ENCODE measurements around the gene RNF149.
"Not testable (repeated sequence)": the region's sequence is repeated elsewhere in the genome, so short reads cannot be mapped to it uniquely, and the experiment has no call there.

The RNF149 gene

DNA sequence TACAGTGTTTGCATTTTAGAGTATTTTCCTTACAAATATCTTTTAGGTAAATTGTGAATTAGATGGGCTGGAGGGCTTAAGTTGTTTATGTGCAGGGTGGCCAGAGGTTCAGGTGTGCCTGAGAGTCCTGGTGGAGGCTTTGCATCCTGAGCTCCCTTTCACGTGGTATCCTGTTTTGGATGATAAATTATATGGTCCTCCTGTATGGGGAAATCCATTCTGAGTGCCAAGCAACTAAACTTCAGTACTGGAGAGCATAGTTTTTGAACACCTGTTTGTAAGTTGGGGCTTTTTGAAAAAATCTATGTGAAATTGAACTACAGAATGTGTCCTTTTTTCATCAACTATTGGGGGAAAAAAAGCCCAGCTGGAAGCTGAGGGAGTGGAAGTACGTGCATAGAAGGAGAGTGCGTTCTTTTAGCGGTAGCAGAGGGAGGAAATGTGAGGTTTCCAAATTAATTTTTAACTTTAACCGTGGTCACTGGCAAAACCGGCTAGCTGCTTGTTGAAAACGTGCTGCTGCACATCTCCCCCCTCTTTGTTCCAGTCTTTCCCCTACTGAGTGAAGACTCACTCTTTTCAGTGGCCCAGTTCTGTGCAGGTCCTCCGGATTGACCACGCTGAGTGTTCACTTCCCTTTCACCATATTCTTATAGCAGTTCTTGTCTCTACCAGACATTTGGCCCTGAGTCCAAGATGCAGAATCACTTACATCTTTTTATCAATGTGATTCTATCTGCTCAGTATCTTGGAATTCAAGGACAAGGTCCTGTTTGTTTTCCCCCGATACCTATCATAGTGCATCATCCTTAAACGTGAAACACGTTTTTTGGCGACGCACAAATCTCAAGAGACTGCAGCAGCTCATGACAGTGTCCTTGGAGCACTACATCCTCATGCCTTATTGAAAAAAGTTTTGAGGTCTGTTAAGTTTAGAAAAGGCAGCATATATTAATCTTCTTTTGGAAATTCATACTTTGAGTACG lies 40.5 kb downstream of the RNF149 start:
- H3K36me3 Mint-ChIP-seq (ENCODE audit: low read depth): peaks cover 93% of the 10 kb centered on the region
- H3K27ac Mint-ChIP-seq: peak overlapping the region; percentile 85
- H3K4me1 Mint-ChIP-seq (ENCODE audit: low read depth): peaks cover 69% of the 10 kb centered on the region
- no peaks in the 10 kb centered on the region for H3K27me3 Mint-ChIP-seq
- no peak for DNase-seq
- H3K4me3 Mint-ChIP-seq: no peak overlapping the region
- no peaks in the 10 kb centered on the region for H3K9me3 Mint-ChIP-seq

DNA sequence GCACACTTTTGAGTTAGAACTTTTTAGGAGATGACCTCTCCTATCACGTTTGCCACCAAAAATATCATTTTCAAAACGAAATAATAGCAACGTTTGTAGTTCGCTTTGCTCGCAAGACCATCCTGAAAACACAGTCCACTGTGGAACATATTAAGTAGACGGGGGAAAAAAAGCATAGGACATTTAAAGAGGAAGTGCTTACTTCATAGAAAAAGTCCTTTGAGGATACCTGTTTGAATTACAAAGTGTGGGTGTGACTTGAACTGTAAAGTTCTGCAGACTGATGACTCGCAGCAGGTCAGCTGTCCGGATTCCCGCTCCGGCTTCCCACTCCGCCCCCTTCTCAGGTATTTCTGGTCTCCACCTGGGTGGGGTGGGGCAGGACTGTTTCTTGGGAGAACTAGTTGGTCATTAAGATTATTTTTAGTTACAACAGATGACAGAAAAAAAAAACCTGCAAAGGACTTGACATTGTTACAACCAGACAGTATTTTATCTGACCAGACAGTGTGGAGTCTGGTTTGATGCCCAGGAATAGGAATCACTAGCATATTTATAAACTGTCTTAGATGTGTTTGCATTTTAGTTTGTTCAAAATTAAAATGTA lies 42.5 kb downstream of the RNF149 start:
- H3K36me3 Mint-ChIP-seq (ENCODE audit: low read depth): peaks cover 92% of the 10 kb centered on the region
- H3K27ac Mint-ChIP-seq: peak overlapping the region; percentile 81
- H3K9me3 Mint-ChIP-seq: no peaks in the 10 kb centered on the region
- H3K4me1 Mint-ChIP-seq (ENCODE audit: low read depth): peaks cover 57% of the 10 kb centered on the region
- DNase-seq: no peak
- no peaks in the 10 kb centered on the region for H3K27me3 Mint-ChIP-seq
- no peak overlapping the region for H3K4me3 Mint-ChIP-seq

DNA sequence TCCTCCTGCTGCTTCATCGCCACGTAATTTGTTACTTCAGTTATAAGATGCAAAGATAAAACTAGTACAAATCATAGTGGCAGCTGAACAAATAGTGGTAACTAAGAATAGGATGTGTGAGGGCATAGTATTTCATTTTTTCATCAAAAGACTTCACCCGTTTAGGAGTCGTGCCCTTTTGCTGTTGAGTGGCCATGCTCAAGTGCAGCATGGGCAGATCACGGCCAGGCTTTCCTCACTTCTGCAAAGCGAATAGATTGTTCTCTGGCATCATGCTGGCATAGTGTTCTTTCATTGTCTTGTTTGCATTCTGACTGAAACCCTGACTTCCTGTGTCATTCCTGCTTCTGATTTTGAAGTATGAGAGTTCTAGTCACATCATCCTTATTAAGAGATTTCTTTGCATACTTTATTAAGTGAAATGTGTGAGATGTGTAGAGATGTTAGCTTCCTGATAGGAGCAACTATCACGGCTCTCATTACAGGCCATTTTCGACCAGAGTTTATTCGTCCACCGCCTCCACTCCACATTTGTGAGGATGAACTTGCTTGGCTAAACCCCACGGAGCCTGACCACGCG lies 44.1 kb downstream of the RNF149 start:
- no peak for DNase-seq
- H3K4me3 Mint-ChIP-seq: no peak overlapping the region
- peak overlapping the region; percentile 81 for H3K27ac Mint-ChIP-seq
- no peaks in the 10 kb centered on the region for H3K27me3 Mint-ChIP-seq
- peaks cover 89% of the 10 kb centered on the region for H3K36me3 Mint-ChIP-seq (ENCODE audit: low read depth)
- no peaks in the 10 kb centered on the region for H3K9me3 Mint-ChIP-seq
- peaks cover 53% of the 10 kb centered on the region for H3K4me1 Mint-ChIP-seq (ENCODE audit: low read depth)

DNA sequence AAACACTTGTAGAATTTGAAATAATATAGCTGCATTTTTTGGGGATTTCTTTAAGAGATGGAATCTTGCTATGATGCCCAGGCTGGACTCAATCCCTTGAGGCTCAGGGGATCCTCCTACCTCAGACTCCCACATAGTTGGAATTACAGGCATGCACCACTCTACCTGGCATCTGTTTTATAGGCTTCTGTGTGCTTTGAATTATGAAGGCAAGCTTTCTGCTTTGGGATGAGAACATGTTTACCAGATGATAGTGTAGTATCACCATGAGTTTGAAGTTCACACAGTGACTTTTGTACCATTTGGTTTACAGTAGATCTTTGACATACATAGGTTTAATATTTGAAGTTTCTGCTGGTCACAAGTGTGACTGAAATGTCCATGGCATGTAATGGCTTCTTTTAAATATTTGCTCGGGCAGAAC lies 45.1 kb downstream of the RNF149 start:
- no peaks in the 10 kb centered on the region for H3K27me3 Mint-ChIP-seq
- DNase-seq: no peak
- no peak overlapping the region for H3K4me3 Mint-ChIP-seq
- H3K36me3 Mint-ChIP-seq (ENCODE audit: low read depth): peaks cover 89% of the 10 kb centered on the region
- no peaks in the 10 kb centered on the region for H3K9me3 Mint-ChIP-seq
- peak overlapping the region; percentile 4 for H3K27ac Mint-ChIP-seq
- H3K4me1 Mint-ChIP-seq (ENCODE audit: low read depth): peaks cover 57% of the 10 kb centered on the region

DNA sequence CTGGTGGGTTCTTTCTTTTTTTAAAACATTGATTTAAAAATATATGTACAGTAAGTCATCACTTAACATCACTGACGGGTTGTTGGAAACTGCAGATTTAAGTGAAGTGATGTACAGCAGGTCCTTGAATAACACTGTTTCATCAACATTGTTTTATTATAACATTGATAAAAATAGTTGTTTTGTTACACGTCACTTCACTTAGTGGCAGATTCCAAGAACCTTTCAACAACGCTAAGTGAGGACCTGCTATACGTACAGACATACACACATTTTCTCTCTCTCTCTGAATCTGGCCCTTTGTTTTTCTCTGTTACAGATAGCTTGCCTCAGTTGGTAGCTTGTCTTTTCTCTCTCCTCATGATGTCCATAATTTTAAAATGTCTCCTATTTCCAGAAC lies 46.4 kb downstream of the RNF149 start:
- Mint-ChIP-seq H3K4me1 (ENCODE audit: low read depth) (peaks cover 58% of the 10 kb centered on the region), H3K36me3 (ENCODE audit: low read depth) (peaks cover 86% of the 10 kb centered on the region), H3K27me3 (no peaks in the 10 kb centered on the region), H3K27ac (peak overlapping the region; percentile 58), H3K9me3 (no peaks in the 10 kb centered on the region), H3K4me3 (no peak overlapping the region)
- DNase-seq: no peak

DNA sequence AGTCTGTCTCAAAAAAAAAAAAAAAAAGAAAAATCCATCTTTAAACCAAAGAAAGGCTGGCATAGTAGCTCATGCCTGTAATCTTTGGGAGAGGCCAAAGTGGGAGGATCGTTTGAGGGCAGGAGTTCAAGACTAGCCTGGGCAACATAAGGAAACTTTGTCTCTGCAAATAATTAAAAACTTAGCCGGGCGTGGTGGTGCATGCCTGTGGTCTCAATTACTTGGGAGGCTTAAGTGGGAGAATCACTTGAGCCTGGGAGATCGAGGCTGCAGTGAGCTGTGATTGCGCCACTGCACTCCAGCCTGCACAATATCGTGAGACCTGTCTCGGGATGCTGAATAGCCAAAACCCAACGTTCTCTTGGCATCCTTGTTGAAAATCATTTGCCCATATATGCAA lies 49.7 kb downstream of the RNF149 start:
- H3K4me3 Mint-ChIP-seq: no peak overlapping the region
- H3K36me3 Mint-ChIP-seq (ENCODE audit: low read depth): peaks cover 85% of the 10 kb centered on the region

DNA sequence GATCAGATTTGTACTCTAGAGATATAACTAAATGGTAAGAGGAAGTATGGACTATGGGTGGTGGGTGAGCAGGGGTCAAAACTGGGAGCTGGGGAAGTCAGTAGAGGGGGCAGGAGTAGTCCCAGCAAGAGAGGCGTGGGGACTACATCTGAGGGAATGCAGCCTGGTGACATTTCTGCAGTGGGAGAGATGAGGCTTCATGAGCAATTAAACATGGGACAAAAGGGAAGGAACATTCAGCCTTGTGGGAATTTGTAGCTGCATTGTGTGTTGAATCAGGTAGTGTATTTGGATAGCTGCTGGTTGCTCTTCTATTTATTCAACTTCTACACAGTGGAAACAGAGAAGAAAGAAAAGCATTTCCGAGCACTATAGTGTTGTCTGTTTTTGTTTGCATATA lies 52.2 kb downstream of the RNF149 start:
- Mint-ChIP-seq H3K27me3 (no peaks in the 10 kb centered on the region), H3K9me3 (no peaks in the 10 kb centered on the region), H3K27ac (peak overlapping the region; percentile 65), H3K4me1 (ENCODE audit: low read depth) (peaks cover 69% of the 10 kb centered on the region), H3K36me3 (ENCODE audit: low read depth) (peaks cover 73% of the 10 kb centered on the region), H3K4me3 (peak overlapping the region; percentile 15)
- DNase-seq: no peak

More for the DNA sequence above, 49.7 kb downstream of the RNF149 start:
- no peaks in the 10 kb centered on the region for H3K9me3 Mint-ChIP-seq
- peaks cover 66% of the 10 kb centered on the region for H3K4me1 Mint-ChIP-seq (ENCODE audit: low read depth)
- no peak for DNase-seq
- no peaks in the 10 kb centered on the region for H3K27me3 Mint-ChIP-seq
- peak overlapping the region; percentile 47 for H3K27ac Mint-ChIP-seq

DNA sequence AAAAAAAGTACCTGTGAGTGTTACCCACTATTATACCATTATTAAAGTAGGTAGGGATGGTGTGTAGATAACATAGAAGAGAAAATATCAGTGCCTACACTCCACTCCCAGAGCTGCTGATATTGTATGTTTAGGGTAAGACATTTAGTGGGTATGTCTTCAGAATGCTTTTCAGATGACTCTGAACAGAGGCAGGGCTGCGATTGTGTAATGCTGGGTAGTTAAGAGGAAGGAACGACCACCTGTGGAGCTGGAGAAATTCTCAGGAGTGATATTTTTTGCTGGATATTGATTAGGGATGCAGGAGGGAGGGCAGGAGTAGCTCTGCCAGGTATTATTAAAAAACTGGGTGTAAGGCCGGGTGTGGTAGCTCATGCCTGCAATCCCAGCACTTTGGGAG lies 53.0 kb downstream of the RNF149 start:
- Mint-ChIP-seq H3K27me3 (no peaks in the 10 kb centered on the region), H3K36me3 (ENCODE audit: low read depth) (peaks cover 65% of the 10 kb centered on the region), H3K4me1 (ENCODE audit: low read depth) (peaks cover 69% of the 10 kb centered on the region), H3K9me3 (no peaks in the 10 kb centered on the region), H3K27ac (peak overlapping the region; percentile 65), H3K4me3 (peak overlapping the region; percentile 15)
- no peak for DNase-seq

DNA sequence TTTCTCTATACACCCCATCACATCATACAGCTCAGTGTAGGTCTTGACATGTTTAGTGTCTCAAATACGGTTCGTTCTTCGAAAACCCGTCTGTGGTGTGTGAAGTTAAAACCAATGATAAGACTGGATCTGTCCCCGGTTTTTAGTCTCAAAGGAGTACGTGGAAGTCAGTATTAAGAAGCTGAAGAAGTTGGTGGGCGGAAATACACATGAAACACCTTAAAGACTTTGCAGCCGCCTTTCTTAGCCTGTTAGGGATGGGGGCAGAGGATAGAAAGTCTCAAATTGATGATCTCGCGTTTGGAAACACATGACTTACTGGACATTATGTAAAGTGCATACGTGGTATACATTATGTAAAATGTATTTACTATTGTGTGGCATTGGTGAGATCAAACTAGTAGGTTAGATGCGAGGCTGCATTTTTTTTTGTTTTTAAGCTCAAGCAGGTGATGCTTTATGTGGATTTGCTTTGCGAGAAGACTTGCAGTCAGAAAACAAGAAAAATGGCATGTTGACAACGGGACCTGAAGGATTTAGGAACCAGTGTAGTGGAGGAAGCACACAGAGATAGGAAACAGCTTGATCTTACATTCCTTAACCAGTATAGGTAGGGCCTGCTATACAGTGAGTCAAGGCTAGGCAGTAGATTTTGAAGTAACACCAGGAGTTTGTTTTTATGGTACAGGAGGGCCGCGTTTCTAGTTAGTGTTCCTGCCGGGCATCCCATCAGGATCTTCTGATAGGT lies 54.6 kb downstream of the RNF149 start:
- Mint-ChIP-seq H3K27ac (peak overlapping the region; percentile 96), H3K4me1 (ENCODE audit: low read depth) (peaks cover 61% of the 10 kb centered on the region), H3K9me3 (no peaks in the 10 kb centered on the region), H3K4me3 (peak overlapping the region; percentile 90), H3K36me3 (ENCODE audit: low read depth) (peaks cover 52% of the 10 kb centered on the region), H3K27me3 (no peaks in the 10 kb centered on the region)
- no peak for DNase-seq

DNA sequence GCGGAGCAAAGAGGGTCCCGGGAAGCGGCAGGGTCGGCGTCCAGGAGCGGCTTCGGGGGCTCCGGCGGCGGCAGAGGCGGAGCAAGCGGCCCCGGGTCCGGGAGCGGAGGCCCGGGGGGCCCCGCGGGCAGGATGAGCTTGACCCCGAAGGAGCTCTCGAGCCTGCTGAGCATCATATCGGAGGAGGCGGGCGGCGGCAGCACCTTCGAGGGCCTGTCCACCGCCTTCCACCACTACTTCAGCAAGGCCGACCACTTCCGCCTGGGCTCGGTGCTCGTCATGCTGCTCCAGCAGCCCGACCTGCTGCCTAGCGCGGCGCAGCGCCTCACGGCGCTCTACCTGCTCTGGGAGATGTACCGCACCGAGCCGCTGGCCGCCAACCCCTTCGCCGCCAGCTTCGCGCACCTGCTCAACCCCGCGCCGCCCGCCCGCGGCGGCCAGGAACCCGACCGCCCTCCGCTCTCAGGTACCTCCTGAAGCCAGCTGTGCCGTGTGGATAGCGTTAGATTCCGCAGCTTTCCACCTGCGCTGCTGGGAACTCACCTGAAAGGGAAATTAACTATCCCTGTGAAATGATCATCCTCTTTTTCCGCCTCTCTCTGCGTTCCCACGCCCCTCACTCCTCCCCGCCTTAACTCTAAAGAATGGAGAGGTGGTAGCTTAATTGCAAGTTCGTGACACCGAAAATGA lies 55.3 kb downstream of the RNF149 start:
- Mint-ChIP-seq H3K27me3 (no peaks in the 10 kb centered on the region), H3K36me3 (ENCODE audit: low read depth) (peaks cover 46% of the 10 kb centered on the region), H3K27ac (peak overlapping the region; percentile 96), H3K4me1 (ENCODE audit: low read depth) (peaks cover 57% of the 10 kb centered on the region), H3K9me3 (no peaks in the 10 kb centered on the region), H3K4me3 (peak overlapping the region; percentile 90)
- no peak for DNase-seq

DNA sequence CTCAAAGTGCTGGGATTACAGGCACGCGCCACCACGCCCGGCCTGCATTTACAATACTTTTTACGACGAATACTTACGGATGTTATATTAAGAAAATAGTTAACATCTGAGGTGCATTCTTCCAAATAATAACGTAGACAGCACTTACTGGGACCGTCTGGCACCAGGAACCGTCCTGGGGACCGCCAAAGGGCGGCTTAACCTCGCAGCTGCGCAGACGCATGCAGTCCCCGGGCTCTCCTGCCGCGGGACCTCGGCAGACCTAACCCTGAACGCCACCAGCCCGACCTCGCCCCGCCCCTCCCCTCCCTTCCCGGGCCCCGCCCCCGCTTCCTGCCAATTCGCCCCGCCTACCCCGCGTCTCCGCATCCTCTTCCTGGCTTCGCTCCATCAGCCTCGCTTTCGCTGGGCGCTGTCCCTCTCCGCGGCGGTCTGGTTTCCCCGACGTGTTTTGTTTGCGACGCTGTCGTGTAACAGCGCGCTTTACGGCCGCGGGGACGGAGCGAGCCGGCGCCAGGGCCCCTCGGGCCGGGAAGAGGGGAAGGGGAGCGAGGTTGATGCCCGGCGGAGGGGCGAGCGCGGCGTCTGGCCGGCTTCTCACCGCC lies 56.0 kb downstream of the RNF149 start, which contains the start of gene CNOT11:
Gene CNOT11, plus strand, starts transcription at position 479 of the 605 bp plus-strand sequence. Its CDS starts 79 bp downstream, at position 558.
- peaks cover 41% of the 10 kb centered on the region for H3K36me3 Mint-ChIP-seq (ENCODE audit: low read depth)
- H3K4me3 Mint-ChIP-seq: peak within 1 kb of the TSS; percentile 90
- H3K9me3 Mint-ChIP-seq: no peaks in the 10 kb centered on the region
- peak; percentile 98 for DNase-seq
- peak within 1 kb of the TSS; percentile 96 for H3K27ac Mint-ChIP-seq
- no peaks in the 10 kb centered on the region for H3K27me3 Mint-ChIP-seq
- H3K4me1 Mint-ChIP-seq (ENCODE audit: low read depth): peaks cover 52% of the 10 kb centered on the region

DNA sequence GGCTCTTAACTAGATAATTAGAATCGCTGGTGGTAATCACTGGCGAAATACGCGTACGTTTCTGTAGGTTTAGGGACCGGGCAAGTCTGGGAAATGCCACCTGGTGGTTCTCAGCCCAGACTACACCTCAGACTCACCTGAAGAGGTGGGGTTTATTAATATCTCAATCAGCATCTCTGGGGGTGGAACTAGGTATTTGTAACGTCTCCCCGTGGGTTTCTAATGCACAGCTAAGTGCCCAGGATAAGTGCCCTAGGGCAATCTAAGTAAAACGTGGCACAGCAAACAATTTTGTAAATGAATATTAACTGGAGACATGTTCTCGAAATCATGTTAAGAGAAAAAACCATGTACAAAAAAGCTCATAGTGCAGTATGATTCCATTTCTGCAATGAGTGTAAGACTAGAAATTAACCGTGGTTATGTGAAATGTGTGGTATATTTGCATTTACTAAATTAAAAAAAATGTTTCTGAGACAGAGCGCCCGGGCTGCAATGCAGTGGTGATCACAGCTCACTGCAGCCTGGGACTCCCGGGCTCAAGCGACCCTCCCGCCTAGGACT lies 56.6 kb downstream of the RNF149 start:
- Mint-ChIP-seq H3K27me3 (no peaks in the 10 kb centered on the region), H3K4me1 (ENCODE audit: low read depth) (peaks cover 46% of the 10 kb centered on the region), H3K27ac (peak overlapping the region; percentile 96), H3K9me3 (no peaks in the 10 kb centered on the region), H3K36me3 (ENCODE audit: low read depth) (peaks cover 36% of the 10 kb centered on the region), H3K4me3 (peak overlapping the region; percentile 90)
- DNase-seq: no peak

DNA sequence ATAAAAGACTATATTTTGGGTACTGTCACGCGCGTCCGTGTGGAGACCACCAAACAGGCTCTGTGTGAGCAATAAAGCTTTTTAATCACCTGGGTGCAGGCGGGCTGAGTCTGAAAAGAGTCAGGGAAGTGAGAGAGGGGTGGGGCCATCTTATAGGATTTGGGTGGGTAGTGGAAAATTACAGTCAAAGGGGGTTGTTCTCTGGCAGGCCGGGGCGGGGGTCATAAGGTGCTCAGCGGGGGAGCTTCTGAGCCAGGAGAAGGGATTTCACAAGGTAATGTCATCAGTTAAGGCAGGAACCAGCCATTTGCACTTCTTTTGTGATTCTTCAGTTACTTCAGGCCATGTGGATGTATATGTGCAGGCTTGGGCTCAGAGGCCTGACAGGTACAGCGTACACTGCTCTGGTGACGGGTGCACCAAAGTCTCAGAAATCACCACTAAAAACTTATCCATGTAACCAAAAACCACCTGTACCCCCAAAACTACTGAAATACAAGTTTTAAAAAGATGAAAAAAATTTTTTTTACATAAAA lies 57.2 kb downstream of the RNF149 start:
- H3K4me3 Mint-ChIP-seq: peak overlapping the region; percentile 7
- not testable (repeated sequence) for H3K27ac Mint-ChIP-seq, DNase-seq, H3K27me3 Mint-ChIP-seq, H3K9me3 Mint-ChIP-seq
- peaks cover 40% of the 10 kb centered on the region for H3K4me1 Mint-ChIP-seq (ENCODE audit: low read depth)
- H3K36me3 Mint-ChIP-seq (ENCODE audit: low read depth): peaks cover 30% of the 10 kb centered on the region

Measured in activated T-cell treated with anti-CD3 and anti-CD28 coated beads, Interleukin-2, amount 50 U/mL, for 24 hours (primary cell).